NCI-H460 (cell line): ENCODE measurements around the gene RABGGTA. TPM values are rescaled to one million over a fixed set of nuclear protein-coding genes. Genes with fewer than 3 reads are reported as not detected.

Experiments
- DNase-seq: peaks from one replicate; pipeline ENCODE4 v3.0.0-alpha.2; 2016; ENCODE audit warnings: low read depth; ENCODE audit errors: extremely low read depth
- total RNA-seq: library from RNA; depleted of rRNA; stranded (reverse); fragments of >200 nt; shearing (Covaris generic); gene quantifications from 2 replicates; pipeline ENCODE4 v1.2.3, GENCODE V29; 2014

RABGGTA gene
- total RNA-seq, 1 experiment from 2014 or later, result 34.2 TPM

GRCh38 chr14:24280797-24281460, 9.5 kb upstream of the RABGGTA start:
- no peak for DNase-seq

DNA sequence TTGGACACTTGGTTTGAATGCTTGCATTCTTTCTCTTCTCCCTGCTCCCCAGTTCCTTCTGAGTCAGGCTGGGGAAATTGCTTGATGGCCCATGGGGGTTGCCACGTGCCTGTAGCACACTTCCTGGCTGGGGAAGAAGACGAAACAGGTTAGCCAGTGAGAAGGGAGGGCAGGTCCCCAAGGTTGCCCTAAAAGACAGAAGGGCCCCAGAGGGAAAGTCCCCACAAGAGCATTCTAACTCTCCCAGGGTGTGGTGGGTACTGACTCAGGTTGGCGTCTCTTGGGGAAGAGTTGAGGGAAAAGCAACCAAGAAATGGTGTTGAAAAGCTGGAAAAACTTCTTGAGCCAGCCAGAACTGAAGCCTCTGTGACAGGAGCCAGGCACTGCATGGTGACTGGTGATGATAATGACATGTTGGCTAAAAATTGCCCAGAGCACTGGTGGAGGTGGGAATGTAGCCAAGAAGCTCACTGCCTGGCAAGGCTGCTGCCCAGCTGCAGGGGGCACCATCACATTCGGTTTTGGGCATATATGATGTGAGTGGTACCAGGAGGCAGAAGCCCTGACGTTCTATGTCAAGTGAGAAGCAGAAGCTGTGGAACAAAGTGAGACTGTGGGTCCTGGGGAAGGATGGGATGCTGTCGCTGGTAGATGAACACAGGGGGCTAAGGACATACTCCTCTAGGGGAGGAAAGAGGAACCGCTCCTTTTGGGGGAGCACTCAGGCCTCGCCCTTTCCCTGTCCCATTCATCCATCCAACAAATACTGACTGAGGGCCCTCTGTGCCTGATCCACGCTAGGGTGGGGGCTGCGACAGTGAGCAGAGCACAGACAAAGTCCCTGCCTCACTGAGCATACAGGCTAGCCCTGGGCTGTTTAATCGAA, 8.1 kb upstream of the RABGGTA start:
- DNase-seq, result no peak

DNA sequence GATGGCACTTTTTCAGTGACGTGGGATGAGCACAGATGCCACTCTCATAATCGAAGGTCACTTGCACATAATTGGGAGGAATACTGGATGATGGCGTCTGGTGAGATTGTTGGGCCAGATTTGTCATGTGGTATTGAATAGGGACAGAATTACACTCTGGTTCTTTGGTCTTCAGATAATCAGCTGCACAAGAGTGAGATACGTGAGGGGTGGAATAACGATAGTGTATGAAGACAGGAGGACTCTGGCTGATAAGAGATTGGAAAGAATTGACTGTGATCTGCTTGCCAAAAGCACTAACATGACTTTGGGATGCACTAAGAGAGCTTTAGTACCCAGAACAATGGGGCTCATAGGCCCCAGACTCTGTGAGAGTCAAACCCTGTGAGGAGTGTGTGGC, 7.0 kb upstream of the RABGGTA start:
- DNase-seq, result no peak

DNA sequence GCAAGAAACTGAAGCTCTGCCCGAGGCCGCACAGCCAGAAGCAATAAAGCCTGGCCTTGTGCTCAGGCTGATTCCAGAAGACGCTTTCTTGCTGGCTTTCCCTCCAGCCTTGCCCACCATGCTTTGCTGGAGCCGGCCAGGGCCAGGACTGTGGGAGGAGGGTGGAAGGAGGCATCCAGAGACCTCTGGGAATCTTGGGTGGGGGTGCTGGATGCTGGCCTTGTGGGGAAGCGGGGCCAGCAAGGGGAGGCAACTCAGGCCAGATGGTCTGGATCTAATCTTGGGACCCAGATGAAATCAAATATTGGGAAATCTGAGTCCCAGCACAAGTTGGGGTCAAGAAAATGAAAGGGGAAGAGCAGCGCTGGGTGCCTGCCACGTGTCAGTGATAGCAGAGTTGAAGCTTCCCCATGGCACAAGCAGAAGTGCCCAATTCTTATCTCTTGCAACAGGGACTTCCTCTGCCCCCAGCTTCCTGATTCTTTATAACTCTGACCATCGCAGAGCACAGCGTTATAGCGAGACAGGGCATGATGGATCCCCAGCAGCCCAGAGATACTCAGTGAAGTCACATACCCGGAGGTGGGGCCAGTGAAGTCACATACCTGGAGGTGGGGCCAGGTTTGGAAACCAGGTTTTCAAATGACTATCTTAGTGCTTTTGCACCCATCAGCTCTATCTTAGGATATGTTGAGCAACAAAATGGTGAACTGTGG, 6.4 kb upstream of the RABGGTA start:
- DNase-seq, result no peak

DNA sequence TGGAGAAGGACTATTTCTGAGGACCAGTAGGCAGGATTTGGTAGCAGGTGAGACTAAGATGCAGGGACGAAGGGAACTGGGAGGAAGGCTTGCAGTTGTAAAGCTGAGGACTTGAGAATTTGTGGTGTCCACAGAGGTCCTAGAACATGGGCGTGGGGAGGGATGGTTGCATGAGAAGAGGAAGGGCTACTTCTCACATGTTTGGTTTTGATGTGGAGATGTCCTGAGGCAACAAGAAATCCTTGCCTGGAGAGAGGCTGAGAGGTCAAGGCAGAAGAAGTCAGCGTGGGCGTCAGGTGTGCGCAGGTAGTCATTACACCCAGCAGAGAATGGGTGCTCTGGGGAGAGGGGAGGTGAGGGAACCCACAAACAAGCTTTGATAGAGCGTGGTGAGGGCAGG, 5.7 kb upstream of the RABGGTA start:
- no peak for DNase-seq

DNA sequence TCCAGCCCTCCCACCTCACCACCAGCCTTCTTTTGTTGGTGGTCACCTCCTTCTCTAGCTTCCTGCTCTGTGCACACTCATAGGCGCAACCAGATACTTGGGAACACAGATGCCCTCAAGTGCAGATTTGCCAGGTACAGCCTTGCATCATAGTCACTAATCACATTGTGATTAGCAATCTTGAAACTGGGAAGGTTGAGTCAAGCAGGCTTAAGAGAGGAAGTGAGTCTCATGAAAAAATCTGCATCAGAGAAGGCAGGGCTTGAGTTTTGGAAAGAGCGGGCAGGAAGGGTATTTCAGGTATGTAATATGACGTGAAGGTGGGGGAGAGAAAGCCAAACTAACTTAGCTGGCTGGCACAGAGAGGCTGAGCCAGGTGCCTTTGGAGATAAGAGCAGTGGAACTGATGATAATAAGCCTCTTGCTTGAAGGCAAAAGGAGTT, 2.7 kb upstream of the RABGGTA start:
- DNase-seq, result no peak

GRCh38 chr14:24273422-24273998, 2.1 kb upstream of the RABGGTA start:
- no peak for DNase-seq

GRCh38 chr14:24272467-24272866, 1.1 kb upstream of the RABGGTA start:
- no peak for DNase-seq

DNA sequence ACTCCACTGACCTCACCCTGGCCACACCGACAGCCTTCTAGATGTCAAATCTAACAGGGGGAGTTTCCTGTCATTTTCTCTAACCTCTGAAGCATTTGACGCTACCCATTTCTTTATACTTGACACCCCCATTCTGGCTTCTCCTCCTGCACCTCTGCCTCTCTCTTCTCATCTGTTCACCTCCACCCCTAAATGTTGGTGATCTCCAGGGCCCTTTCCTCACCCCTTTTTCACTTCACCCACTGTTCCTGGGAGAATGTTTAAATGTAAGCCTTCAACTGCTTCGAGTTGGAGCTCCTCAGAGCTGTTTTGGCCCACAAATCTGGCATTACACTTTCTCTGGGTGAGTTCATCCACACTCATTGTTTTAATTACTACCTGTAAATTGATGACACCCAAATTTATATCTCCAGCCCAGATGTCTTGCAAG, 452 bp upstream of the RABGGTA start:
- DNase-seq, result no peak

- no peak for DNase-seq
These were observed 762 bp downstream of the RABGGTA start for GRCh38 chr14:24270537-24271133.

DNA sequence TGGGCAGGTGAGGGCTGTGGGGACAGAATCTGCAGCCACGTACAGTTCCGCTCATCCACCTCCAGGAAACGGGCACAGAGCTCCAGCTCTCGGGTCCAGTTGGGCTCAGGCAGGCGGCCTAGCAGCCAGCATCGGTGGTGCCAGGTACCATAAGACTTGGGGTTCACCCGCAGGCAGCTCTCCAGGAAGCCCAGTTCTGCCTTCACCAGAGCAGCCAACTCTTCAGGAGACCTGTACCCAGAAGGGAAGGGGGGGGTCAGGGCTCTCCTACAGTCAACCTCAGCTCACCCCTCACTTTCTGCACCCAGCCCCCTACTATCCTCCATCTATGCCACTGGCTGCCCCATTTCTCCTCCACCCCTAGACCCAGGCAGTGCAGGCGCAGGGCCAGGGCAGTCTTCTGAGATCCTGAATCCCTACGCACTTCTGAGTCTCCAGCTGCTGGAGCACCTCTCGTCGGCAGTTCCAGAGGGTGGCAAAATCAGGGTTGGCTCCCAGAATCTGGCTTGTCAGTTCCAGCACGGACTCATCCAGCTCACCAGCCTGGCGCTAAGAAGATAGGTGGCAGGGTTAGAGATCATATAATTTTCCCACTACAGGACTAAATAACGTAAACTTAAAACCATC, 1.4 kb downstream of the RABGGTA start:
- no peak for DNase-seq

GRCh38 chr14:24269368-24269767, 2.0 kb downstream of the RABGGTA start:
- no peak for DNase-seq

DNA sequence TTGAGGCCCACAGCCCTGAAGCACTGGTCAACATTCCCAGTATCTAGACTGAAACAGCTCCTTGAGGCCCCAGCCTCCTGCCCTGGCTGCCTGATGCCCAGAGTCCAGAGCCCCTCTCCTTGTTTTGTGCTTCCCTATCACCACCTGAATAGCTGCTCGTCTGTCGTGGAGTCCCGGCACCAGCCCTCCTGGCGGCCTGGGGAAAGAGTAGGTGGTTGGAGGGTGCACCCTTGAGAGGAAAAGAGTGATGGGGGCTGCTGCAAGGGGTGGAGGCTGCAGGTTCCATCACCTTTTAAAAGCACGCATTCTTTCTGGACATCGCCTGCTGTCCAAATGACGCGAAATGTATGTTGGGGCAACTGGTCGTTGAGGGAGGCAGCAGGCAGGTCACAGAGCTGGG, 3.2 kb downstream of the RABGGTA start:
- no peak for DNase-seq

DNA sequence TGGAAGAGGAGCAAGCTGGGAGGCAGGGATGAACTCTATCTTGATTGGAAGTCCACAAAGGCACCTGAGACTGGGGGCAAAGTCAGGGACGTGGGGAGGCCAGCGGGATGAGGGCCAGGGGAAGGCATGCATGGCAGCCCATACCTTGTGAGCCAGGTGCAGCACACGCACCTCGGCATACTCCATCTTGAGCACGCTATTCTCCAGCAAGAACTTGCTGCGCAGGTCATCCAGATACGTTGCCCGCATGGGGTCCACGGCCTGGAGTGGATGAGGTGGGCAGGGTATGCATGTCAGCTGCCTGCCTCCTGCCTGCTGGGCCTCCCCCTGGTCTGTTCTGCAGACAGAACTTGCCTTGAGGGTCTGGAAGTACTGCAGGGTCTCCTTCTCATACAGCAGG, 3.9 kb downstream of the RABGGTA start:
- DNase-seq, result no peak

DNA sequence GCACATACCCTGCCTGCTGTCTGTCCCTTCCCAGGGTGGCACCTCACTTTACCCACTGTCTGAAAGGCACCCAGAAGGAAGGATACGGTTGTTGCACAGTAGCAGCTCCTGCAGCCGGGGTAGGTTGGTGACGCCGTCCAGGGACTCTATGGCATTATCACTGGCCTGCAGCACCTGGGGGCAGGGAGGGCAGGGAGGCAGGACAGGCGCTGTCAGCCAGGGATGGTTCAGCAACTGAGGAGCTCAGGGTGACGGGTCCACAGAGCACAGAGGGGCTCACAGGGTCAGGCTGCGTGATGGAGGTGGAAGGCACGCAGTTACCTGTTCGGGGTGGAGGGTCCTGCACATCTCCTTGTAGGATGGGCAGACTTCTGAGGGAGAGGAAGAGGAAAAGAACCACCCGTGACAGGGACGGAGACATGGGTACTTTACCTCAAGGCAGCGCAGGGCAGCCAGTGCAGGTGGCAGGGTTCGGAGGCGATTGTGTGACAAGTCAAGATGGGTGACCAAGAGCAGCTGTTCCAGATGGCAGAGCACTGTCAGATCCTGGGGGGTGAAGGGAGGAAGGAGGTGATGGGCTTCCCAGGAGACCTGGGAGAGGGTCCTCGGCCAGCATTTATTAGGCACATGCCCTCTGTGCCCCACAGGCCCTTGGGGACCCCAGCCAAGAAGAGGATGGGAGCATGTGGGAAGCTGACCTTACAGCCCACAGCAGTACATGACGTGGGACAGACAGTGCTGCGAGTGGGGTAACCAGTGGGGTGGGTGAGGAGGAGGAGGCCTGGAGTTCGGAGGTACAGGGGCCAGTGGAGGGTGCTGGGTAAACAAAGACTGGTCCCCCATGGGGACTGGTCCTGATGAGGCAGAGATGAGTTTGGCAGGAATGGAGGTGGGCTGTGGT, 4.8 kb downstream of the RABGGTA start:
- no peak for DNase-seq

DNA sequence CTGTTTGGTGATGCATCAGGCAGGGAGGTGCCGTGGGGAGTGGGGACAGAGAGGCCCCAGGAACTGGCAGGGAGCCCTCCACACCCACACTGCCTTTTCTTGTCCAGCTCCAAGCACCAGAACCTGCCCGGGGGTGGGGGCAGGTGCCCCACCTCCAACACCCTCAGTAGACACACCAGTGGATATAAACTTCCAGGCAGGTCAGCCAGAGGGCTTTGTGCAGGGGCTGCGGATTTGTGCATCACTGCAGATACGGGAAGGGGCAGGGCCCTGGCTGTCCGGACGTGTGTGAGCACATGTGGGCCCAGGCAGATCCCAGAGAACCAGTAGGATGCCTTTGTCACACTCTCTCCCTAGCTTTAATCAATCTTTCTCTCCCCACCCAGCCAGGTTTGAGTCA, 7.1 kb downstream of the RABGGTA start:
- no peak for DNase-seq

DNA sequence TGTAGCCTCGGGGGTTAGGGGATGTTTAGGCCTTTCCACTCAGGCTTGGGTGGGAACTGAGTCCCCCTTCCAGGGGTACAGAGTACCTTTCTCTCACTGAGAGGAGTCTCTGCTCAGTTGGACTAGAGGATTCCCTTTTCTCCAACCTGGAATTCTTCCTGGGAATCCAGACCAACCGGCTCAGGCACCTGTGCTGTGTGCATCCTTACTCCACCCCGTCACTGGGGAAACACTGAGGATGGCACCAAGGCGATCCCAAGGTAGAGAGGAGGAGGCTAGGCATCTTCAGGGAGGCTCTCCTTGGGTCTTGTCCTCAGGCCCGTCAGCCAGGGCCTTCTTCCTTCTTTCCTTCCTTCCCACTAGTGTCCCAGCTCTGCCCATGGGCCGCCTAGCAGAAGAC, 7.5 kb downstream of the RABGGTA start:
- no peak for DNase-seq

GRCh38 chr14:24262821-24263733, 8.3 kb downstream of the RABGGTA start, which contains the start of gene TGM1:
Gene TGM1 (minus strand): TSS chr14:24263177. CDS start chr14:24262352, 825 bp downstream.
- DNase-seq, result no peak
